GM12878 (cell line): ENCODE measurements around the gene C16orf46. TPM values are rescaled to one million over a fixed set of nuclear protein-coding genes. Genes with fewer than 3 reads are reported as not detected.

Experiments
- ATAC-seq: fragments of 200-7000 bp; cut with Tn5 transposase; 3 replicates; pipeline ENCODE4 v1.9.1; 2020; ENCODE audit warnings: mild to moderate bottlenecking, moderate library complexity
- BruUV-seq: library from RNA; stranded (reverse); fragments of 400-500 nt; replicated peaks from 2 replicates; lab custom pipeline; 2021; lab: Mats Ljungman, UMichigan
- CTCF ChIA-PET: fragments of 300-600 bp; sonication (Branson Sonifier 250); formaldehyde crosslinking; extraction: SDS; loops from one replicate; lab custom pipeline; 2021; ENCODE audit warnings: inconsistent platforms; lab: Yijun Ruan, JAX
- POLR2A ChIA-PET: fragments of 350-600 bp; formaldehyde crosslinking; extraction: SDS; loops from one replicate; lab custom pipeline; 2021; ENCODE audit warnings: inconsistent platforms; lab: Charles Lee
- RAD21 ChIA-PET: fragments of 300-600 bp; sonication (Branson Sonifier 250); formaldehyde crosslinking; loops from one replicate; lab custom pipeline; 2023; ENCODE audit warnings: antibody characterized with exemption; ENCODE audit not compliant: unreplicated experiment; lab: Charles Lee
- SMC1A ChIA-PET: fragments of 300-600 bp; sonication (Branson Sonifier 250); formaldehyde crosslinking; loops from one replicate; lab custom pipeline; 2023; ENCODE audit not compliant: unreplicated experiment, uncharacterized antibody; lab: Charles Lee
- DNase-seq: peaks from one replicate; pipeline ENCODE4 v3.0.0-alpha.2; 2011; ENCODE audit warnings: low read depth, low spot score
- FAIRE-seq: peaks from 3 replicates; lab custom pipeline; 2011; peaks lifted over from hg19 to GRCh38; lab: Jason Lieb, UNC
- H2AFZ ChIP-seq: 2 replicates; pipeline ENCODE4 v1.6.0; 2011; ENCODE audit warnings: low read depth, low read length, control low read depth; ENCODE audit not compliant: control insufficient read depth
- H3K27ac ChIP-seq: 2 replicates; pipeline ENCODE4 v1.5.1; 2011; ENCODE audit warnings: control low read depth; ENCODE audit not compliant: control insufficient read depth, insufficient read depth
- H3K27me3 ChIP-seq, 2 experiments: replicated peaks in 1 of 2; 2 replicates each; pipeline versions ENCODE4 v1.6.0 to v1.6.1; 2011; ENCODE audit warnings: low read length in 1 of 2; ENCODE audit not compliant: control insufficient read depth in 2 of 2, insufficient read depth in 2 of 2
- H3K36me3 ChIP-seq, 2 experiments: 2 replicates each; pipeline ENCODE4 v1.5.1; 2011; ENCODE audit warnings: low read length in 1 of 2; ENCODE audit not compliant: control insufficient read depth in 2 of 2, insufficient read depth in 2 of 2
- H3K4me1 ChIP-seq: 2 replicates; pipeline ENCODE4 v1.6.1; 2011; ENCODE audit warnings: mild to moderate bottlenecking, low read length, moderate library complexity, mixed read lengths; ENCODE audit not compliant: control insufficient read depth, insufficient read depth
- H3K4me2 ChIP-seq: 2 replicates; pipeline ENCODE4 v1.6.0; 2011; ENCODE audit warnings: control low read depth; ENCODE audit not compliant: control insufficient read depth, insufficient read depth
- H3K4me3 ChIP-seq: fragments of 200-600 bp; sonication (generic); 2 replicates; pipeline ENCODE4 v1.5.1; 2016
- H3K79me2 ChIP-seq: 2 replicates; pipeline ENCODE4 v1.6.0; 2011; ENCODE audit warnings: low read length; ENCODE audit not compliant: control insufficient read depth, insufficient read depth
- H3K9ac ChIP-seq: 2 replicates; pipeline ENCODE4 v1.8.0; 2011; ENCODE audit warnings: low read length, control low read depth, mixed read lengths; ENCODE audit not compliant: control insufficient read depth, insufficient read depth
- H3K9me3 ChIP-seq: replicated peaks from 3 replicates; pipeline ENCODE4 v1.5.1; 2011; ENCODE audit warnings: mild to moderate bottlenecking, low read length; ENCODE audit not compliant: control insufficient read depth, insufficient read depth
- H4K20me1 ChIP-seq: 2 replicates; pipeline ENCODE4 v1.6.0; 2011; ENCODE audit not compliant: control insufficient read depth, insufficient read depth
- CEBPB ChIP-seq, 2 experiments: fragments of 150-350 bp in 1 of 2; IDR thresholded peaks; 2 replicates each; pipeline ENCODE4 v1.6.1; 2012 to 2014; ENCODE audit warnings: low read depth in 2 of 2, low read length in 2 of 2, borderline replicate concordance in 1 of 2, inconsistent platforms in 1 of 2
- MYB ChIP-seq: fragments of 150-350 bp; IDR thresholded peaks from 2 replicates; pipeline ENCODE4 v1.6.1; 2014; ENCODE audit warnings: mild to moderate bottlenecking, low read depth, low read length, borderline replicate concordance
- RB1 ChIP-seq: fragments of 450-650 bp; formaldehyde crosslinking; IDR thresholded peaks from 2 replicates; pipeline ENCODE4 v1.6.1; 2017; ENCODE audit warnings: mild to moderate bottlenecking, borderline replicate concordance
- RBBP5 ChIP-seq: fragments of 200-600 bp; sonication (generic); conservative IDR thresholded peaks from 2 replicates; pipeline ENCODE4 v1.6.1; 2016
- RCOR1 ChIP-seq: conservative IDR thresholded peaks from 2 replicates; pipeline ENCODE4 v1.6.1; 2012; ENCODE audit warnings: low read depth, low read length, improper control_type of control experiment
- SP1 ChIP-seq: IDR thresholded peaks from one replicate; pipeline ENCODE4 v1.6.1; 2011; ENCODE audit warnings: low read depth, low read length
- ZNF622 ChIP-seq: fragments of 450-650 bp; IDR thresholded peaks from 2 replicates; pipeline ENCODE4 v1.6.1; 2017; ENCODE audit warnings: mild to moderate bottlenecking, inconsistent platforms
- WGBS: methylation state at CpG from one replicate; pipeline ENCODE4 v1.1.6; 2016; ENCODE audit warnings: low lambda C conversion rate; ENCODE audit not compliant: insufficient replicate concordance, insufficient coverage; ENCODE audit errors: missing lambda C conversion rate; 5-methylcytosine and 5-hydroxymethylcytosine counted together
- in situ Hi-C: fragments of 300-500 bp; cut with MboI; formaldehyde crosslinking; loops from 9 replicates; pipeline ENCODE4 v1.14.3; 2018; ENCODE audit warnings: mixed read lengths
- intact Hi-C: fragments of 100-400 bp; cut with micrococcal nuclease; formaldehyde crosslinking; loops from one replicate; pipeline ENCODE4 v1.14.2; 2022; ENCODE audit not compliant: unreplicated experiment
- polyA plus RNA-seq, 11 experiments: library from polyadenylated mRNA; depleted of rRNA in 4 of 11; unstranded in 6 of 11; stranded (reverse) in 5 of 11; fragments of >200 nt; fragmentation: Nextera tagmentation in 4 of 11; fragmentation: Illumina TruSeq in 1 of 11; extraction: Ambion mirVana in 4 of 11; extraction: Trizol in 1 of 11; gene quantifications; 1 replicate in 1 of 11; 2 replicates in 10 of 11; pipeline versions ENCODE4 v1.2.1 to v1.2.3, GENCODE V29; 2011 to 2016; ENCODE audit warnings: inconsistent platforms in 2 of 11, missing spikeins in 2 of 11, low read depth in 1 of 11
- total RNA-seq, 4 experiments: library from RNA; depleted of rRNA in 3 of 4; stranded (reverse); fragments of >200 nt in 3 of 4; fragmentation: Illumina TruSeq in 1 of 4; extraction: Trizol in 1 of 4; gene quantifications; 2 replicates each; pipeline versions ENCODE4 v1.2.1 to v1.2.3, GENCODE V29; 2013 to 2021
- TF ChIP-seq, protein P1 (sequence below): fragments of 450-650 bp; IDR thresholded peaks from 2 replicates; pipeline ENCODE4 v1.6.1; 2018; ENCODE audit warnings: mild to moderate bottlenecking, low read depth, moderate library complexity; ENCODE audit not compliant: partially characterized antibody
- TF ChIP-seq, protein P2 (sequence below): IDR thresholded peaks from 2 replicates; pipeline ENCODE4 v1.6.1; 2012; ENCODE audit warnings: mild to moderate bottlenecking, low read depth, low read length
- TF ChIP-seq, protein P3 (sequence below): fragments of 450-650 bp; IDR thresholded peaks from 2 replicates; pipeline ENCODE4 v1.6.1; 2018; ENCODE audit warnings: borderline replicate concordance, mild to moderate bottlenecking; ENCODE audit not compliant: partially characterized antibody

C16orf46 gene
- total and polyA plus RNA-seq, 10 of the 15 experiments (the other 5 are each of a cell fraction or from before 2014, with no cell fraction given): 0.04 to 0.46 (median 0.14) TPM; not detected in 6

DNA sequence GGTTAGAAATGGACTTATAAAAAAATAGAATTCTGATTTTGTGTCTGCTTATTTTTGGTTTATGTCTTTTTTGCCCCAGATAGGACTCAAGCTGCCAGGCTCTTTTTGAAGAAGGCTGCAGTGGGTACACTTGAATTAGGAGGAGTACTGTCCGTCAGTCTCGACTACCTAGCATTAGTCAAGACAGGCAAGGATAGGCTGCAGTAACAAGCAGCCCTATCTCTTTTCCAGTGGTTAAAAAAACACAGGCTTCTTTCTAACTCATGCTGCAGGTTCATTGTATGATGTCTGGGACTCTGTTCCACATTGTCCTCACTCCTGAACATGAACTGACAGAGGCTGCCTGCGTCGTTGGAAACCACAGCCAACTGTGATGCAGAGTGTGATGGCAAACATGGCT is 8.0 kb downstream of the C16orf46 start:
- no peak for FAIRE-seq
- Histone ChIP-seq H3K4me1 (no peaks in the 10 kb centered on the region), H3K4me2 (no peak overlapping the region), H3K79me2 (no peaks in the 10 kb centered on the region), H3K4me3 (no peak overlapping the region), H3K36me3 (no peaks in the 10 kb centered on the region; a peak in 1 of 4 replicates), H3K27ac (no peak overlapping the region), H2AFZ (no peak overlapping the region), H3K27me3 (no peaks in the 10 kb centered on the region), H4K20me1 (no peaks in the 10 kb centered on the region), H3K9me3 (no peaks in the 10 kb centered on the region), H3K9ac (no peak overlapping the region)
- 61% methylated on average over 4 of the region's 4 CpGs for WGBS
- TF ChIP-seq, protein P1, sequence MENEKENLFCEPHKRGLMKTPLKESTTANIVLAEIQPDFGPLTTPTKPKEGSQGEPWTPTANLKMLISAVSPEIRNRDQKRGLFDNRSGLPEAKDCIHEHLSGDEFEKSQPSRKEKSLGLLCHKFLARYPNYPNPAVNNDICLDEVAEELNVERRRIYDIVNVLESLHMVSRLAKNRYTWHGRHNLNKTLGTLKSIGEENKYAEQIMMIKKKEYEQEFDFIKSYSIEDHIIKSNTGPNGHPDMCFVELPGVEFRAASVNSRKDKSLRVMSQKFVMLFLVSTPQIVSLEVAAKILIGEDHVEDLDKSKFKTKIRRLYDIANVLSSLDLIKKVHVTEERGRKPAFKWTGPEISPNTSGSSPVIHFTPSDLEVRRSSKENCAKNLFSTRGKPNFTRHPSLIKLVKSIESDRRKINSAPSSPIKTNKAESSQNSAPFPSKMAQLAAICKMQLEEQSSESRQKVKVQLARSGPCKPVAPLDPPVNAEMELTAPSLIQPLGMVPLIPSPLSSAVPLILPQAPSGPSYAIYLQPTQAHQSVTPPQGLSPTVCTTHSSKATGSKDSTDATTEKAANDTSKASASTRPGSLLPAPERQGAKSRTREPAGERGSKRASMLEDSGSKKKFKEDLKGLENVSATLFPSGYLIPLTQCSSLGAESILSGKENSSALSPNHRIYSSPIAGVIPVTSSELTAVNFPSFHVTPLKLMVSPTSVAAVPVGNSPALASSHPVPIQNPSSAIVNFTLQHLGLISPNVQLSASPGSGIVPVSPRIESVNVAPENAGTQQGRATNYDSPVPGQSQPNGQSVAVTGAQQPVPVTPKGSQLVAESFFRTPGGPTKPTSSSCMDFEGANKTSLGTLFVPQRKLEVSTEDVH: no peak
- TF ChIP-seq RBBP5 (no peak), MYB (no peak), ZNF622 (no peak), CEBPB (IDR thresholded peaks at IDR 0.05; ENCODE audit: borderline replicate concordance in 1 of 2, low read depth in 2 of 2, low read length in 2 of 2) (no peak), RB1 (no peak), RCOR1 (no peak), SP1 (no peak)
- TF ChIP-seq, protein P2, sequence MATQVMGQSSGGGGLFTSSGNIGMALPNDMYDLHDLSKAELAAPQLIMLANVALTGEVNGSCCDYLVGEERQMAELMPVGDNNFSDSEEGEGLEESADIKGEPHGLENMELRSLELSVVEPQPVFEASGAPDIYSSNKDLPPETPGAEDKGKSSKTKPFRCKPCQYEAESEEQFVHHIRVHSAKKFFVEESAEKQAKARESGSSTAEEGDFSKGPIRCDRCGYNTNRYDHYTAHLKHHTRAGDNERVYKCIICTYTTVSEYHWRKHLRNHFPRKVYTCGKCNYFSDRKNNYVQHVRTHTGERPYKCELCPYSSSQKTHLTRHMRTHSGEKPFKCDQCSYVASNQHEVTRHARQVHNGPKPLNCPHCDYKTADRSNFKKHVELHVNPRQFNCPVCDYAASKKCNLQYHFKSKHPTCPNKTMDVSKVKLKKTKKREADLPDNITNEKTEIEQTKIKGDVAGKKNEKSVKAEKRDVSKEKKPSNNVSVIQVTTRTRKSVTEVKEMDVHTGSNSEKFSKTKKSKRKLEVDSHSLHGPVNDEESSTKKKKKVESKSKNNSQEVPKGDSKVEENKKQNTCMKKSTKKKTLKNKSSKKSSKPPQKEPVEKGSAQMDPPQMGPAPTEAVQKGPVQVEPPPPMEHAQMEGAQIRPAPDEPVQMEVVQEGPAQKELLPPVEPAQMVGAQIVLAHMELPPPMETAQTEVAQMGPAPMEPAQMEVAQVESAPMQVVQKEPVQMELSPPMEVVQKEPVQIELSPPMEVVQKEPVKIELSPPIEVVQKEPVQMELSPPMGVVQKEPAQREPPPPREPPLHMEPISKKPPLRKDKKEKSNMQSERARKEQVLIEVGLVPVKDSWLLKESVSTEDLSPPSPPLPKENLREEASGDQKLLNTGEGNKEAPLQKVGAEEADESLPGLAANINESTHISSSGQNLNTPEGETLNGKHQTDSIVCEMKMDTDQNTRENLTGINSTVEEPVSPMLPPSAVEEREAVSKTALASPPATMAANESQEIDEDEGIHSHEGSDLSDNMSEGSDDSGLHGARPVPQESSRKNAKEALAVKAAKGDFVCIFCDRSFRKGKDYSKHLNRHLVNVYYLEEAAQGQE: no peak
- TF ChIP-seq, protein P3, sequence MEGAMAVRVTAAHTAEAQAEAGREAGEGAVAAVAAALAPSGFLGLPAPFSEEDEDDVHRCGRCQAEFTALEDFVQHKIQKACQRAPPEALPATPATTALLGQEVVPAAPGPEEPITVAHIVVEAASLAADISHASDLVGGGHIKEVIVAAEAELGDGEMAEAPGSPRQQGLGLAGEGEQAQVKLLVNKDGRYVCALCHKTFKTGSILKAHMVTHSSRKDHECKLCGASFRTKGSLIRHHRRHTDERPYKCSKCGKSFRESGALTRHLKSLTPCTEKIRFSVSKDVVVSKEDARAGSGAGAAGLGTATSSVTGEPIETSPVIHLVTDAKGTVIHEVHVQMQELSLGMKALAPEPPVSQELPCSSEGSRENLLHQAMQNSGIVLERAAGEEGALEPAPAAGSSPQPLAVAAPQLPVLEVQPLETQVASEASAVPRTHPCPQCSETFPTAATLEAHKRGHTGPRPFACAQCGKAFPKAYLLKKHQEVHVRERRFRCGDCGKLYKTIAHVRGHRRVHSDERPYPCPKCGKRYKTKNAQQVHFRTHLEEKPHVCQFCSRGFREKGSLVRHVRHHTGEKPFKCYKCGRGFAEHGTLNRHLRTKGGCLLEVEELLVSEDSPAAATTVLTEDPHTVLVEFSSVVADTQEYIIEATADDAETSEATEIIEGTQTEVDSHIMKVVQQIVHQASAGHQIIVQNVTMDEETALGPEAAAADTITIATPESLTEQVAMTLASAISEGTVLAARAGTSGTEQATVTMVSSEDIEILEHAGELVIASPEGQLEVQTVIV: no peak
- DNase-seq: no peak
- no TSS peak for BruUV-seq
- ChIA-PET RAD21 (no interaction called here), POLR2A (no interaction called here), SMC1A (no interaction called here), CTCF (no interaction called here)
- in situ Hi-C loops: no loop called here
- intact Hi-C loops: no loop called here
- ATAC-seq: no peak
